HG02763 (cell line): ENCODE results near the gene PDE10A.
"Not testable (repeated sequence)": the region's sequence is repeated elsewhere in the genome, so short reads cannot be mapped to it uniquely, and the experiment has no call there.

Experiments
- ATAC-seq: cut with Tn5 transposase; IDR thresholded peaks from one replicate; pipeline ENCODE4 v1.9.1; 2021; ENCODE audit warnings: mild to moderate bottlenecking, moderate library complexity; ENCODE audit not compliant: unreplicated experiment

PDE10A gene

GRCh38 chr6:165628955-165629354 lies 34.1 kb downstream of the PDE10A start:
- no peak for ATAC-seq

GRCh38 chr6:165627366-165627765 lies 35.7 kb downstream of the PDE10A start:
- no peak for ATAC-seq

- ATAC-seq = no peak
These were observed 36.3 kb downstream of the PDE10A start for GRCh38 chr6:165626711-165627110.

GRCh38 chr6:165624871-165625639 lies 38.0 kb downstream of the PDE10A start:
- no peak for ATAC-seq

GRCh38 chr6:165621940-165622339 lies 41.1 kb downstream of the PDE10A start:
- ATAC-seq = no peak

- not testable (repeated sequence) for ATAC-seq
These were observed 44.1 kb downstream of the PDE10A start for GRCh38 chr6:165618891-165619290.

- ATAC-seq = no peak
These were observed 44.8 kb downstream of the PDE10A start for GRCh38 chr6:165618241-165618640.

- ATAC-seq = no peak
These were observed 45.5 kb downstream of the PDE10A start for GRCh38 chr6:165617528-165617927.

GRCh38 chr6:165616116-165616515 lies 46.9 kb downstream of the PDE10A start:
- no peak for ATAC-seq

GRCh38 chr6:165615636-165616035 lies 47.4 kb downstream of the PDE10A start:
- ATAC-seq = no peak

- no peak for ATAC-seq
These were observed 51.7 kb downstream of the PDE10A start for GRCh38 chr6:165611294-165611693.

- ATAC-seq = not testable (repeated sequence)
These were observed 54.5 kb downstream of the PDE10A start for GRCh38 chr6:165608577-165608976.

- no peak for ATAC-seq
These were observed 56.4 kb downstream of the PDE10A start for GRCh38 chr6:165606740-165607008.

- no peak for ATAC-seq
These were observed 56.9 kb downstream of the PDE10A start for GRCh38 chr6:165605901-165606739.

- no peak for ATAC-seq
These were observed 57.7 kb downstream of the PDE10A start for GRCh38 chr6:165605182-165605875.

GRCh38 chr6:165602291-165602690 lies 60.8 kb downstream of the PDE10A start:
- ATAC-seq = no peak

- no peak for ATAC-seq
These were observed 62.4 kb downstream of the PDE10A start for GRCh38 chr6:165600606-165601005.

GRCh38 chr6:165599596-165600487 lies 63.2 kb downstream of the PDE10A start:
- no peak for ATAC-seq

- ATAC-seq = no peak
These were observed 63.9 kb downstream of the PDE10A start for GRCh38 chr6:165599121-165599520.

GRCh38 chr6:165597821-165598220 lies 65.2 kb downstream of the PDE10A start:
- no peak for ATAC-seq
